Middle frontal gyrus (tissue), 1 donor: ENCODE measurements around the gene CNTNAP2.
A peak's percentile ranks its signal among the peaks of the same experiment; 100 is the strongest.

Experiments used
- DNase-seq: peaks from one replicate; pipeline ENCODE4 v3.0.0-alpha.2; 2015; ENCODE audit warnings: low spot score; ENCODE audit errors: extremely low spot score

The CNTNAP2 gene

DNA sequence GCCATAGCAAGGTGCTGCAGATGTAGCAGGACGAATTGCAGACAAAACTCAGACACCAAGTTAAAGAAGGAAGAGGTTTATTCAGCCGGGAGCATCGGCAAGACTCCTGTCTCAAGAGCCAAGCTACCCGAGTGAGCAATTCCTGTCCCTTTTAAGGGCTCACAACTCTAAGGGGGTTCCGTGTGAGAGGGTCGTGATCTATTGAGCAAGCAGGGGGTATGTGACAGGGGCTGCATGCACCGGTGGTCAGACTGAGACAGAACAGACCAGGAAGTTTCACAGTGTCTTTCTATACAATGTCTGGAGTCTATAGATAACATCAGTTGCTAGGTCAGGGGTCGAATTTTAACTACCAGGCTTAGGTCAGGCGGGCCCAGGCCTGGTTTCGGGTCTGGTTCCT lies 2252.0 kb downstream of the CNTNAP2 start:
- DNase-seq: no peak

DNA sequence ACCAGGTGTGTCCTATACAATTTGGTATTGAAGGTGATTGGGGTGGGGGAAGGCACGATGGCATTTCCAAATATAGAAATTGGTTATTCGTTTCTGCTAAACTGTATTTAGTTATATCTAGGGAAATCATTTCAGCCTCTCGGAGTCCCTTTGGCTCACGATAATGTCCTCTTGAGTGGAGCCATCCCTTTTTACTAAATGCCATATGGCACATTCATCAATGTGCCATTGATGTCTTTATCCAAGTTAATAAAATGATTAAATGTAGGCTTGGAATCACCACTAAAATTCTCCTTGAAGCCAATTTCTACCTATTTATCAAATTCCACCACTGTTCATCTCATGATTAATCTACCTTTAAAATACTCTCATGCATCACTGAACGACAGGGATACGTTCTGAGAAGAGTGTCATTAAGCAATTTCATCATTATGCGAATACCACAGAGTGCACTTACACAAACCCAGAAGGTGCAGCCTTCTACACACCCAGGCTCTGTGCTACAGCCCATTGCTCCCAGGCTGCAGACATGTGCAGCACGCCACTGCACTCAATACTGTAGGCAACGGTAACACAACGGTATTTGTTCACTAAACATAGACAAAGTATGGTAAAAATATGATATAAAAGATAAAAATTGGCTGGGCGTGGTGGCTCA lies 2254.8 kb downstream of the CNTNAP2 start:
- no peak for DNase-seq

DNA sequence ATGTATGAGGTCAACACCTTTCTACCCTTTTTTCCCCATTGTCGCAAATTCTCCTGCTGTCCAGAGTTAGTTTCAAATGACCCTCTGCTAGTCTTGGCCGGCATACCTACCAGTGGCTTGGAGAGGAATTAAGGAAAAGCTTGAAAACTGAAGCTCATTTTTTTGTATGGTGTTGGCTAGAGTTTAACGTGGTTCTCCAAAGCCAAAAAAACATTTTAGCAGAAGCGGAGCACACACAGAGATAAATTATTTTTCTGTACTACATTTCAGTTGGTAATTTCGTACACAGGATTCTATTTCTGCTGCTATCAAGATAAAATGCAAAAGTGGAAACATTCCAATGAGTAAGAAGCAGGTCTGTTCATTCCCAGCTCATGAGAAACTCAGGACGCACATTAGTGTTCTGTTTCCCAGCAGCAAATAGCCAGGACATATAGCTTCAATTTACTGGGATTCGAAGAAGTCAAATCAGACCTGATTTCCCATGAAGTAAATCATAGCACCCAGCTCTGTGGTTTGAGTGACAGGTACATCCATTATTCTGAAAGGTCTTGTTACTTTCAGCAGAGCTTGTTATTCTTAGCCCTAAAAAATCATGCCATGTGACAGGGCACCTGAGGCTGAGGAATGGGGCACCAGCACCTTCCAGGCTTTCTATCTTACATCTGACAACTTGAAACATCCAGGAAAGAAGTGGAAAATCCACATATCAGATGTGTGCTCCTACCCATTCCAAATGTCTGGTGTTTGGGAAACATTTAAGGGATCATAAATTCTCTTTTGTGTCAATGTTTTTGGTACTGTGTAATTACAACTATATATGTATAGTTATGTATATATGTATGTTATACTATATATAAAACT lies 2258.0 kb downstream of the CNTNAP2 start:
- no peak for DNase-seq

DNA sequence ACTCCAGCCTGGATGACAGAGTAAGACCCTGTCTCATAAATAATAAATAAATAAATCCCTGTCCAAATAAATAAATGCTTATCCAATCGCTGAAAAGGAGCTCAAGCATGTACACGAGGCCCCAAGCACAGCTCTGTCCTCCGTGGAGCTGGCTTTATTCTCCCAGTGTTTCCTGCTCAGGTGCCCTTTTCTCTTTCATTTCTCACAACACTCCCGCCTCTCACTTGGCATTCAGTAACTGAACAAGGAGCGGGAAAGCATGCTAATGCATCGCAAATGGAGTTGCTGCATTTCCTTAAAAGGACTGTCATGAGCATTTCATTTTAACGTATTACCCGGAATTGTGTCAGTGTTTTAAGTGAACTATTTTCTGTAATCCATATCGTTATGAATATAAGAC lies 2263.1 kb downstream of the CNTNAP2 start:
- no peak for DNase-seq

DNA sequence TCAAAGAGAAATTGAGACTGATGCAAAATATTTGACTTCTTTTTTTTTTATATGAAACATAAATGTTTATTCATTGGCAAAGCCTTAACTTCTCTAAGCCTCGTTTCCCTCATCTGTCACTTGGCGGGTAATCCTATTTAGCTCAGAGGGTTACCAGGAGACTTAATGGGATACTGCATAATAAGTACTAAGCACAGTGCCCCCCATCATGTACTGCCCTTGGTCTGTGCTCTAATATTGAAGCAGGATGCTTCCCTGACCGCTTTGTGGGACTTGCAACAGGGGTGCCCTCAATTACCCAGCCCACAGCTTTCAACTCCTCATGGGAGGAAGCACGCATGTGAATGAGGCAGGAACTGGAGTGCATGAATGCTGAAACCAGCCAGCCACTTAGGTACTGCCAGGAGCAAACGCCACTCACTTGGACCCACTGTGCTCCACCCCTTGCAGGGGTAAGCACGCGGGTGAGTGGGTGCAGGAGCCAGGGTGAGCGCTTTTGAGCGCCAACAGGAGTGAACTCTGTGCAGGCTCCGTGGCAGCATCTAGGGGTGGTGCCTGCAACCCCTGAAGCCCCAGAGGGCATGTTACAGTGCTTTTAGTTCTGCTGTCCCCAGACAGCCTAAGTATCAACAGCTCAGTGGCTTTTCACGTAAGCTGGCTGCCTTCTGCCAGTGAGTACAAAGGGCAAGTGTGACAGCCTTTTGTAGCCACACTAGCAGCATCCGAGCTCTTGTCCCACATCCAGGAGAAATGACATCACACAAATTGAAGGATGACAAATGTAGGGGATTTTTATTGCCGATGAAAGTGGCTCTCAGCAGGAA lies 2264.2 kb downstream of the CNTNAP2 start:
- no peak for DNase-seq

DNA sequence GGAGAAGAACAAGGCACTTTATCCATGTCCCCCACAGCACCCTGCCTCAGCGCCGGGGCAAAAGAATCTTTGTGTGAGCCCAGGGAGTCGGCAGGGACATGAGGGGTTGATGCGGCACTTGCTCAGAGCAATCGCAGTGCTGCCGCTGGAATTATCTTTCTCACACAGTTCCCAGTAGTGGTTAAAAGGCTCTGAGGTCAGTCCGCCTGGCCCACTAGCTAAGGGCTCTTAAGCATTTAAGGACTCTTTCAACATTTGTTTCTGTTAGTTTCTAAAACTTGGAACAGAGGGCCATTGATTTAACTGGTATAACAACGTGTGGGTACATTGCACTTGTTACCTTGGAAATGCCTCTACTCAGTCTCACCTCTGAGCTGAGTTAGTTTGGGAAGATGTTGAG lies 2266.0 kb downstream of the CNTNAP2 start:
- DNase-seq: no peak

DNA sequence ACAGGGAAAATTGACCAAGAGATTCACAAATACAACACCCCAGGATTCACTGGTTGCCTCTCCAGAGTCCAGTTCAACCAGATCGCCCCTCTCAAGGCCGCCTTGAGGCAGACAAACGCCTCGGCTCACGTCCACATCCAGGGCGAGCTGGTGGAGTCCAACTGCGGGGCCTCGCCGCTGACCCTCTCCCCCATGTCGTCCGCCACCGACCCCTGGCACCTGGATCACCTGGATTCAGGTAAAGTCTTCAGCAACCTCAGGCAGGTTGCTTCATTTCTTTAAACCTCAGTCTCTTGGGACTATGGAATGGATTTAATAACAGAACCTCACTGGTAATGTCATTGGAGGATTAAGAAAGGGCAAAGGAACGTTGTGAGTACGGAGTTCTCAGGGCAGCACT lies 2267.1 kb downstream of the CNTNAP2 start:
- no peak for DNase-seq

DNA sequence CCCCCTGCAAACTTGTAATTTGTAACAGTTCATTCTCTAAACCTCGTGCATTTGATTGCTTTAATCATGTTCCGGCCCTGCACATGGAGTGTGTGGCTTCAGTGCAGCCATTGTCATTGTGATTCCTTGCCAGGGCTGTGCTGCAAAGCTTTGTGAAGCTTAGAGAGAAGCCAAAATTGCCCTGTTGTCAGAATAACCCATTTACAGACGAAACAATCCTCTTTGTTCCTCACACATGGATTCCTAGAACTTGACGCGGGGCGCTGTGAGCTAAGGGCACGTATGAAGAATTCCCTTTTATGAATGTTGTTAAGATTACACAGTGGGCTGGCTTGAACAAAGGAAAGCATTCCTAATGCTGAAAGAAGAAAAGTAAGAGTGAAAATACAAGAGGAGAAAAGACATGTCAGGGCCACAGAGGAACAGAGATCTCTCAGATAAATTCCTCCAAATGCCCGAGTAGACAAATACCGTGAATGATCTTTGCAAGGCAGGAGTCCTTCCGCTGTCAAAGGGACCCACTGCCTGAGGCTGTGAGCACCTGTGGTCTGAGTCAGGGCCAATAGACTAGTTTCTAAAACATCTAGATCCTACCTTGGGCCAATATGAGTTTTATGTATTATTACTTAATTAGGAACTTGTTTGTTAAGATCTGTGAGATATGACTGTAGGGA lies 2268.5 kb downstream of the CNTNAP2 start:
- peak; percentile 68 for DNase-seq

DNA sequence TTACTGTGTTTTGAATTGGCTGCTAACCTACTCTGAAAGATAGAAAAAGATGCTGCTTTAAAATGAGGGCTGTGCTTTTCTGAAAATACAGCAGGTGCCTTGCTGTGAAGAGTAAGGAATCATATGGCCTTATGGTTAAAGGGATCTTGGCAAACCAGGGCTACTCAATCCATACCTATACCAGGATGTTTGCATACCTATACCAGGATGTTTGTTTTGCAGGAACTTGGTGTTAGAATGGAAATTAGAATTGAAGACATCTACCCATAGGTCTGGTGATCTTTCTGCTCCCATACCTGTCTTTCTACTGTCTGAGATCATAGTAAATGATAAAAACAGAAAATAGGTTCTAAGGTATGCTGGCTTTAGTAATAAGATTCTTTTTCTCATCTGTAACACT lies 2273.8 kb downstream of the CNTNAP2 start:
- DNase-seq: no peak

DNA sequence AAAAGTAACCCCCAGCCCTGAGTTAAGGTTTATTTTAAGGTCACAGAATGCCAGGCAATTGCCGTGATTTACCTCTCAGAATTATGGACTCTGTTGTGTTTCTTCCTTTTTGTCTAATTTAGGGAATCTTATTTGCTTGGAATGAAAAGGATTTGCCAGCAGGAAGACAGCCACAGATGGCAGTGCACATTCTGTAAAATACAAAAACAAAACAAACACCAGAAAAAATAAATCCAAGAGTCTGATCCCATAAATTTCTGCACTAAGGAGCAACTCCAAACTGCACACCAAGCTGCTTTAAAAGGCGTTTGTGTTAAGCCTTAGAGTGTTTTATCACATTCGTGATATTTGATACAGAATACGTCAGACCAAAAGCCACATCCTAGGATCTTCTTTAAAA lies 2275.0 kb downstream of the CNTNAP2 start:
- no peak for DNase-seq

DNA sequence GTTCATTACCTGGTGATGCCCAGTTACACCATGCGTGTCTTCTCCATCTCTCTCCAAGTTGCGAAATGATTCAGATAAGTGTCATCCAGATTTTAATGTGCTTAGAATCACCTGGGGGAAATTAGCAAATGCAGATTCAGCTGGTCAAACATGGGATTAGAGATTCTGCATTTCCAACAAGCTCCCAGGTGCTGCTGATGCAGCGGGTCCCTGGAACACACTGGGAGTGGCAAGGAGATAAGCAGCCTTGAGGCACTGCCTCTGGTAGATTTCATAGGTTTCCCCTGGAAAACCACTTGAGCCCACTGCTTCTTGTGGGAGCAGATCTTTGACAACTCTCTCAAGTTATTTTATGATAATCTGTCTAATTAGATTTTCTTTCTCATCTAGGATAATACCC lies 2278.0 kb downstream of the CNTNAP2 start:
- DNase-seq: no peak

DNA sequence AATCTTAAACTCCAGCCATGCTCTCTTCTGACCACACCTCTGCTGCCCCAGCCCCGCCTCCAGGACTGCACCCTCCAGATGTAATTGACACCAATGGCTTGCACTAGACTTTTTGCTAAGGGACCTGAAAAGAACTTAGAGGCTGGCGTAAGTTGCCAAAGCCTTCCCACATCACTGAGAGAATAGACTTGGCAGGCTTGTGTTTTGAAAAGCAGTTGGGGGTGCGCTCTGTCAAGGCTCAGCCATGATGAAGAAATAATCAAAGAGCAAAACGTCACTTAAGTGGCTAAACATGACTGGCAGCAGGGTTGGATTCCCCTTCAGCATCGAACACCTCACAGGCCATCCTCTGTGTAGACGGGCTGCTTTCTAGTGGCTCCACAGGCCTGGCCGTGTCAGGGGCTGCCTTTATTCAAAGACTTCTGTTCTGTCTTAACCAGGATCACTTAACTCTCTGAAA lies 2278.8 kb downstream of the CNTNAP2 start:
- DNase-seq: no peak

DNA sequence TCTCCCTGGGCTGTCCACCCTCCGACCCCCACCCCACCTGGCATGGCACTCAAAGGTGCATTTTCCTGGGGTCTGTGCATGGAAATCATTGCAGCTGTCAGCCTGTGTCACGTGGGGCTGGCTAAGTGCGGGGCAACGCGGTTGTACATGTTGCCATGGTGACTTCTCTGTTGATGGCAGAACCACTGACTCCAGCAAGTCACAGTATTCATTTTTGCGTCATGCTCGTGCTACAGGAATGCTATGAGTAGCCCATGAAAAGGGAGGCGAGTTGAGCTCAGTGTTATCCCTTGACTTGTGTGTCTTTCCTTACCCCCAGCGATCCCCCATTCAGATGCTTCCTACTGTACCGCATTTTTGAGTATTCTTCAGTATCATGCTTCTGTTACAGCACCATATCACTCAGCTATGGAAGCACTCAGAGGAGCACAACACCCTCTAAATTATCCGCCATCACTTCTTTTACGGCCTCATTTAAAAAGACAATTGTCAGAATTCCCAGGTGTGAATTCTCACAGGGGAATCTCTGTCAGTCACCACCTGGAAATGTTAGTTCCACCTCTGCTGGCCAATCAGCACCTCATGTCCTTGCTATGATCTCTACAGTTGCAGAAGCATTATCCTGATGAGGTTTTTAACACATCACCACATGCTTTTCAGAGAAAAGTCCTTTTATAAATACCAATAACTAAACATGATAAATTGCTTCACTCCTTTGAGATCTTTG lies 2279.6 kb downstream of the CNTNAP2 start:
- no peak for DNase-seq

DNA sequence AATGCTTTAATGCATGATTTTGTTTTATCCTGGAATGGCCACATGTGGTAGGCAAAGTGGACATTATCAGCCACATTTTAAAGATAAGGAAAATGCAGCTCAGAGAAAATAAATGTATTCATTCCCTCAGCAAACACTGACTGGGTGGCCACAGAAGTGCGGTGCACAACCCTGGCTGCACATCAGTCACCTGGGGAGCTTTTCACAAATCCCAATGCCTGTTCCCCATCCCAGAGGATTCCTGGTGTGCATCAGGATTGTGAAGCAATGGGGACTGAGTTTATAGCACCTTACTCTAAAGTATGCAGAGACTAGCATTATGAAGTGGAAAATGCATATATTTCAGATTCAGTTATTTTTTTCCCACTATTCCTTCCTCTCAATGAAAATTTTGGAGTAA lies 2280.5 kb downstream of the CNTNAP2 start:
- no peak for DNase-seq

DNA sequence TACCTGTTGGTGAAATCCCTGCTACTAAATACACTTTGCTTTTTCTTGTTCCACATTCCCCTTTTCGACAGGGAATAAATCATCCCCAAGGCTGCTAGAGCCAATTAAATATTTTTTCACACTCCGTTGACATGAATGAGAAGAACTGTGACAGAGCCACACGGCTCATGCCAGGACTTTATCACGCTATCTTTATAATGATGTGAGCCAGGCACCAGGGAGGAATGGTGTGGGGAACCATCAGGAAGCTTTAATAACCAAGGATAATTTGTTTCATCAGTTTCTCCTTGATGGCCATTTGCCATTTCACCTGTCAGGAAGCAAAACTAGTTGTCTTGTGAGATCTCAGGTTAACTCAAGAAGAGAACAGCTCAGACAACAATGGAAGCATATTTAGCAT lies 2280.9 kb downstream of the CNTNAP2 start:
- no peak for DNase-seq

DNA sequence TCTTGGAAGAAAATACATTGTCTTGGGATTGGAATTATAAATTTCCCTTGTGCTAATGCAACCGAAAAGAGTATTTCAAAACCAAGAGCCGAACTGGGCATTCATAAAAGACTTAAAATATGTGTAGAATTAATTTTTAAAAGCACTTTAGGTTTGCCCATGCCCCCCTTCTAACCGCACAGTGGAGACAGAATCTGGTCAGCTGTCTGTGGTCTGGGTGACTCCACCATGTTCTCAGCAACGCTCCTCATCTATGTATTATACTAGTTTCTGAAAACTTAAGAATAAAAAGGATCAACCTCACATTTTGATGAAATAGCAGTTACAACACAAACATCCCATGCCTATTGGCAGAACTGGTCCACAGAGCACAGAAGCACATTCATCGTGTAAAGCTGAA lies 2281.4 kb downstream of the CNTNAP2 start:
- no peak for DNase-seq

DNA sequence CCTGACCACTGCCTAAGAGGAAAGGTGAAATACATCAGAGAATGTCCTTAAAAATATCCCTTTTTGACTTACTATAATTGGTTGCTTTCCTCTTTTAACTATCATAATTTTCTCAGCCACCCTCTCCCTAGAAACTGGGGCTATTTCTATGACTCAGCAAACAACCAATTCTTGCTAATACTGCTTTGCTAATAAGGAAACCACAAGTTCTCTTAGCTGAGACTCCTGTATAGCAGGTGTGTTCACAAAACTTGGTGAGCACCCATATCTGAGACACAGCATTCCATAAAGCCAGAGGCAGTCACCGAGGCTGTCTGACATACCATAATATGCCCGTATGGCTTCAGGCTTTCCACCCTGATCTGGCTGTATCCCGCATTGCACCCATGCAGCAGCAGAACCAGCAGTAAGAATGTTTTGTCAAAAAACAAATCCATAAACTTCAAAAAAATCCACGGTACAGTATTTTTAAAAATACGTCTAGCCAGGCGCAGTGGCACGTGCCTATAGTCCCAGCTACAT lies 2282.3 kb downstream of the CNTNAP2 start:
- DNase-seq: no peak

DNA sequence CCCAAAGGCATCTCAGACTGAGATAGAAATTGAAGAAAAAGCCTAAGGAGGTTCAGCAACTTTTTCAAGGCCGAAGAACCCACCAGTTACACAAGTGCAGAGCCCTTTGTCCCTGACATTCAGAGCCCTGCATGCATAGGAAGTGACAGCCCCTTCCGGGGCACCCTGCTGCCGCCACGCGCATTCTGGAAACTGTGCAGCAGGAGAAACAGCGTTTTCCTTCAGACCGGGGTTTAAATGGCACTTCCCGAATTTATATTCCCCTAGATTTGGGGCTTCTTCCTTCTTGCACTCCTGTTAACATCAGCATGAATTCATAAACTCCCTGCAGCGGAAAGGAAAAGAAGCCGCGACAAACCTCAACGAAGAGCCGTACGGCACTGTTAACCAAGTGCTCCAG lies 2283.5 kb downstream of the CNTNAP2 start:
- DNase-seq: no peak

DNA sequence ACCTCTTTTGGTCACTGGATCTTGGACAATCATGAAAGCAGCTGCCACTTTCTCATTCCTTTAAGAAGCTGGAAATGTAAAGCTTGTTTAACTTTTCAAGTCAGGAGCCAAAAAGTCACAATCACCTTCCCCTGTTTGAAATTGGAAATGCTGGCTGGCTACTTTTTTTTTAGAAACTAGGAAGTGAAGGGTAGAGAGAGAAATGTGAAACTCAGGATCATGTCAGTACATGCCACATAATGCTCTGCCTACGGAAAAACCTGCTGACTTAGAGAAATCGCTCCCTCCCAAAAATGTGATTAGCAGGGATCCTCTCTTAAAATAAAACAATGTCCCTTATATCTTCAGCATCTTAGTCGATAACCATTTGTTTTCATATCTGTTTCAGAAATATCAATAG lies 2285.6 kb downstream of the CNTNAP2 start:
- no peak for DNase-seq

DNA sequence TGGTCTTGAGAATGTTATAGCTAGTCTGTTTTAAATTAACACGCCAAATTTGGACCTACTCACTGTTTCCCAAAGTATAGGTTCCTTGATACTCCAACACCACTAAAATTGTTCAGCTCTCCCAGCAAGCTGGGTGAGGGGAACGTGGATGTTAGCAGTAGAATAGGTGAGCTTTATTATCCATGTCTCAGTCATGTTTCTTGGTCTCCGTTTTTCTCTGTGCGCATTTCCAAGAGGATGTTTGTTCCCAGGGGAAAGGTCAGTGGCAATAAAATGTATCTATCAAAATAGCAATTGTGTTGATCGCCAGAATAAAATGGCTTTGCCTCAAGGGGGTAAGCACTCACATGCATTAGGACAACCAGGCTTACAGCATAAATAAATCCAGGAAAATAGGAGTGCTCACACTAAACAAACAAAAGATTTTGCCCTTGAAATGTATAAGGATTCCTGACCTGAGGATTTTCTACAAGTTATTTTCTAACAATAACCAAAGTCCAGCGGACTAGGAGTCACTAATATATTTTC lies 2286.9 kb downstream of the CNTNAP2 start:
- no peak for DNase-seq
